Fibroblast of lung (primary cell): Measurements from ENCODE around the gene SLC25A51. TPM values are rescaled to one million over a fixed set of nuclear protein-coding genes. Genes with fewer than 3 reads are reported as not detected.
"Not testable (repeated sequence)": the region's sequence is repeated elsewhere in the genome, so short reads cannot be mapped to it uniquely, and the experiment has no call there.

Experiments used
- DNase-seq, 2 donors: peaks; one replicate each; pipeline versions ENCODE4 v3.0.0 to v3.0.0-alpha.2; 2010; ENCODE audit warnings: low read depth in 2 of 2
- H2AFZ ChIP-seq: 2 replicates; pipeline ENCODE4 v1.5.1; 2012; ENCODE audit warnings: low read length, control low read depth, inconsistent platforms
- H3K27ac ChIP-seq: 2 replicates; pipeline ENCODE4 v1.5.1; 2011; ENCODE audit warnings: low read length, control low read depth; ENCODE audit not compliant: insufficient read depth
- H3K27me3 ChIP-seq: 2 replicates; pipeline ENCODE4 v1.5.1; 2011; ENCODE audit warnings: mild to moderate bottlenecking, low read length; ENCODE audit not compliant: control insufficient read depth, insufficient read depth
- H3K36me3 ChIP-seq: 2 replicates; pipeline ENCODE4 v1.5.1; 2011; ENCODE audit warnings: low read length; ENCODE audit not compliant: control insufficient read depth, insufficient read depth
- H3K4me1 ChIP-seq: 2 replicates; pipeline ENCODE4 v1.5.1; 2011; ENCODE audit warnings: low read length; ENCODE audit not compliant: control insufficient read depth, insufficient read depth; ENCODE audit errors: extremely low read depth
- H3K4me2 ChIP-seq: 2 replicates; pipeline ENCODE4 v1.5.1; 2011; ENCODE audit warnings: low read length, control low read depth; ENCODE audit not compliant: insufficient read depth; ENCODE audit errors: extremely low read depth
- H3K4me3 ChIP-seq, 4 experiments: fragments of 200-600 bp in 1 of 4; sonication (generic) in 1 of 4; replicated peaks in 1 of 4; 2 replicates each; pipeline ENCODE4 v1.5.1; 2011 to 2016; ENCODE audit warnings: low read length in 4 of 4, low read depth in 3 of 4, mild to moderate bottlenecking in 3 of 4, control low read depth in 2 of 4, inconsistent platforms in 1 of 4, mixed read lengths in 1 of 4; ENCODE audit not compliant: insufficient read depth in 1 of 4; ENCODE audit errors: control extremely low read depth in 1 of 4
- H3K79me2 ChIP-seq: 2 replicates; pipeline ENCODE4 v1.5.1; 2012; ENCODE audit warnings: mild to moderate bottlenecking, low read length, inconsistent platforms; ENCODE audit not compliant: control insufficient read depth, insufficient read depth
- H3K9ac ChIP-seq: 2 replicates; pipeline ENCODE4 v1.5.1; 2011; ENCODE audit warnings: mild to moderate bottlenecking, low read length, control low read depth; ENCODE audit not compliant: insufficient read depth
- H3K9me3 ChIP-seq: 2 replicates; pipeline ENCODE4 v1.5.1; 2012; ENCODE audit warnings: low read depth, low read length; ENCODE audit not compliant: control insufficient read depth, insufficient read depth
- H4K20me1 ChIP-seq: 2 replicates; pipeline ENCODE4 v1.5.1; 2011; ENCODE audit warnings: low read length; ENCODE audit not compliant: control insufficient read depth, insufficient read depth; ENCODE audit errors: extremely low read depth
- EZH2 ChIP-seq: IDR thresholded peaks from 2 replicates; pipeline ENCODE4 v1.5.1; 2012; ENCODE audit warnings: low read length, control low read depth, mild to moderate bottlenecking; ENCODE audit errors: missing control alignments
- polyA plus RNA-seq, 2 donors: library from polyadenylated mRNA; depleted of rRNA in 1 of 2; stranded (reverse) in 1 of 2; unstranded in 1 of 2; fragments of >200 nt; gene quantifications; 2 replicates each; pipeline ENCODE4 v1.2.1, GENCODE V29; 2011 to 2012; ENCODE audit warnings: missing spikeins in 1 of 2
- total RNA-seq: library from RNA; depleted of rRNA; stranded (reverse); fragments of >200 nt; gene quantifications from 2 replicates; pipeline ENCODE4 v1.2.1, GENCODE V29; 2014
- TF ChIP-seq, protein P1 (sequence below), 2 donors: IDR thresholded peaks in 1 of 2; conservative IDR thresholded peaks in 1 of 2; 1 replicate in 1 of 2; 2 replicates in 1 of 2; pipeline ENCODE4 v1.5.1; 2011 to 2012; ENCODE audit warnings: low read length in 2 of 2, control low read depth in 1 of 2, inconsistent platforms in 1 of 2, low read depth in 1 of 2, mild to moderate bottlenecking in 1 of 2

Gene SLC25A51
- total and polyA plus RNA-seq, 2 donors (not counting 1 experiment from before 2014, with no cell fraction given), result 39.3 to 100 TPM

DNA sequence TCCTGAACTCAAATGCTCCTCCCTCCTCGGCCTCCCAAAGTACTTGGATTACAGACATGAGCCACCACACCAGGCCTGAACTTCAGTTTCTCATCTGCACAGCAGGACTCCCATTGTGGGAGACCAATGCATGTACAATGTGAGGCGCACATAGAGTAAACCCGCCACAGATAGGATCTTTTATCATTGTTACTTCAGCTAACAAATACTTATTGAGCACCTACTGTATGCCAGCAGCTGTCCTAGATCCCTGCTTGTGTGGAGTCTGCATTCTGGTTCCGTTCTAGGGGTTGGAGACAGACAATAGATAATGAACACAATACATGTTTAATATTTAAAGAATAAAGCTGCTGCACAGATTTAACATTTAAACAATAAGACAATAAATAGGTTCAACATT lies 6.3 kb upstream of the SLC25A51 start:
- Histone ChIP-seq H3K9ac (no peak overlapping the region), H3K79me2 (no peaks in the 10 kb centered on the region), H3K27me3 (no peaks in the 10 kb centered on the region), H3K4me1 (no peaks in the 10 kb centered on the region), H3K4me2 (no peak overlapping the region), H3K27ac (no peak overlapping the region), H2AFZ (no peak overlapping the region), H3K4me3 (no peak overlapping the region), H3K9me3 (no peaks in the 10 kb centered on the region), H3K36me3 (no peaks in the 10 kb centered on the region), H4K20me1 (no peaks in the 10 kb centered on the region)
- no peak for DNase-seq
- TF ChIP-seq, protein P1, sequence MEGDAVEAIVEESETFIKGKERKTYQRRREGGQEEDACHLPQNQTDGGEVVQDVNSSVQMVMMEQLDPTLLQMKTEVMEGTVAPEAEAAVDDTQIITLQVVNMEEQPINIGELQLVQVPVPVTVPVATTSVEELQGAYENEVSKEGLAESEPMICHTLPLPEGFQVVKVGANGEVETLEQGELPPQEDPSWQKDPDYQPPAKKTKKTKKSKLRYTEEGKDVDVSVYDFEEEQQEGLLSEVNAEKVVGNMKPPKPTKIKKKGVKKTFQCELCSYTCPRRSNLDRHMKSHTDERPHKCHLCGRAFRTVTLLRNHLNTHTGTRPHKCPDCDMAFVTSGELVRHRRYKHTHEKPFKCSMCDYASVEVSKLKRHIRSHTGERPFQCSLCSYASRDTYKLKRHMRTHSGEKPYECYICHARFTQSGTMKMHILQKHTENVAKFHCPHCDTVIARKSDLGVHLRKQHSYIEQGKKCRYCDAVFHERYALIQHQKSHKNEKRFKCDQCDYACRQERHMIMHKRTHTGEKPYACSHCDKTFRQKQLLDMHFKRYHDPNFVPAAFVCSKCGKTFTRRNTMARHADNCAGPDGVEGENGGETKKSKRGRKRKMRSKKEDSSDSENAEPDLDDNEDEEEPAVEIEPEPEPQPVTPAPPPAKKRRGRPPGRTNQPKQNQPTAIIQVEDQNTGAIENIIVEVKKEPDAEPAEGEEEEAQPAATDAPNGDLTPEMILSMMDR (conservative IDR thresholded peaks at IDR 0.05 in 1 of 2, IDR thresholded peaks at IDR 0.05 in 1 of 2; ENCODE audit: low read depth in 1 of 2, low read length in 2 of 2), result no peak
- TF ChIP-seq EZH2, result no peak

GRCh38 chr9:37909836-37910235 lies 5.9 kb upstream of the SLC25A51 start:
- H3K4me3 ChIP-seq, H3K27me3 ChIP-seq, H3K9ac ChIP-seq, H3K9me3 ChIP-seq, H2AFZ ChIP-seq, H4K20me1 ChIP-seq, H3K36me3 ChIP-seq, H3K79me2 ChIP-seq, H3K4me1 ChIP-seq, H3K27ac ChIP-seq, DNase-seq, H3K4me2 ChIP-seq: not testable (repeated sequence)

DNA sequence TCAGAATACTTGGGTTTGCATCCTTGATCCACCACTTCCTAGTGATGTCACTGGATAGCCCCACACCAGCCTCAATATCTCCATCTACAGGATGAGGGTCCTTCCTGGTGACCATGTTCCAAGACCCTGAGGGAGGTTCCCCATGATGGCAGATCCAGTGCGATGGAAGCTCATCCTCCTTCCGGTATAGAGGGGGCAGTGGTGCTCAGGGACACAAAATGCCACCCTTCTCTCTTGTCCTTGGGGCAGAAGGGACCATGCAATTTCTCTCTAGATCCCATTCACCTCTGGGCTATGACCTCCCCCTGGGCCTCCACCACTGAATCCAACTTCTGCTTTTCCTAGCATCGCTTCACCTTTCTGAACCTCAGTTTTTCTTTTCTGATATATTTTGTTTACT lies 5.4 kb upstream of the SLC25A51 start:
- Histone ChIP-seq H3K9ac (no peak overlapping the region), H3K79me2 (no peaks in the 10 kb centered on the region), H3K9me3 (no peaks in the 10 kb centered on the region), H4K20me1 (no peaks in the 10 kb centered on the region), H3K4me2 (no peak overlapping the region), H3K27me3 (no peaks in the 10 kb centered on the region), H3K27ac (no peak overlapping the region), H3K4me1 (peaks cover 6% of the 10 kb centered on the region), H2AFZ (no peak overlapping the region), H3K4me3 (no peak overlapping the region), H3K36me3 (no peaks in the 10 kb centered on the region)
- TF ChIP-seq, protein P1 (conservative IDR thresholded peaks at IDR 0.05 in 1 of 2, IDR thresholded peaks at IDR 0.05 in 1 of 2; ENCODE audit: low read depth in 1 of 2, low read length in 2 of 2), result no peak
- TF ChIP-seq EZH2, result no peak
- no peak for DNase-seq
